ENCODE results near the gene LIN7A.

DNA sequence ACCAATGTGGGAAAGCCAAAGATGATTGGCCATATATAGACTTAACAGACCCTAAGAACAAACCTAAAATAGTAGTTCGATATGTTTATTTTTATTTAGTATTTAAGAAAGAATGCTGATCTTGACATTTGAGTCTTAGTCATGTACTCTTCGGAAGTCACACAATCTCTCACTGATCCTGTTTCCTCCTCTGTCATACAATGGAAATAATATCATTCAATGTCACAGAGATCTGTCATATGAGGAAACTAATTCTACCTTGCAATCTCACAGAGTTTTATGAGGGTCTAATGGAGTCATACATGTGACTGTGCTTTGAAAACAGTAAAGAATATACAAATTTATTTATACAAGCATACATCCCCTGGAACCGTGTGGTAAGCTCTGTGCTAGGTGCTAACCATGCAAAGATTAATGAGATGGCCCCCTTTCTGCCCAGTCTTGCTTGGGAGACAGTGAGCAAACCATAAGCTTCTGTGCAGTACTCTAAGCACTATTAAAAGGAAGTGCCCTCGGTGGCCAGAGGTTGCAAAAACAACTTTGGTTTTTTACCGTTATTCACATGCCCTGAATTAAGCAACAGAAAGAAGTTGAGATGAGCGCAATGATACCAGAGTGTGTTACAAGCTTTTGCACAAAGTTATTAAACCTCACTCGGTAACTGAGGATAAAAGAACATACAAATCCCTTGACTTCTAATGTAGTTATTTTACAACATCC, 1.7 kb upstream of the LIN7A start:
- TF ChIP-seq, protein P1, sequence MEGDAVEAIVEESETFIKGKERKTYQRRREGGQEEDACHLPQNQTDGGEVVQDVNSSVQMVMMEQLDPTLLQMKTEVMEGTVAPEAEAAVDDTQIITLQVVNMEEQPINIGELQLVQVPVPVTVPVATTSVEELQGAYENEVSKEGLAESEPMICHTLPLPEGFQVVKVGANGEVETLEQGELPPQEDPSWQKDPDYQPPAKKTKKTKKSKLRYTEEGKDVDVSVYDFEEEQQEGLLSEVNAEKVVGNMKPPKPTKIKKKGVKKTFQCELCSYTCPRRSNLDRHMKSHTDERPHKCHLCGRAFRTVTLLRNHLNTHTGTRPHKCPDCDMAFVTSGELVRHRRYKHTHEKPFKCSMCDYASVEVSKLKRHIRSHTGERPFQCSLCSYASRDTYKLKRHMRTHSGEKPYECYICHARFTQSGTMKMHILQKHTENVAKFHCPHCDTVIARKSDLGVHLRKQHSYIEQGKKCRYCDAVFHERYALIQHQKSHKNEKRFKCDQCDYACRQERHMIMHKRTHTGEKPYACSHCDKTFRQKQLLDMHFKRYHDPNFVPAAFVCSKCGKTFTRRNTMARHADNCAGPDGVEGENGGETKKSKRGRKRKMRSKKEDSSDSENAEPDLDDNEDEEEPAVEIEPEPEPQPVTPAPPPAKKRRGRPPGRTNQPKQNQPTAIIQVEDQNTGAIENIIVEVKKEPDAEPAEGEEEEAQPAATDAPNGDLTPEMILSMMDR (IDR thresholded peaks at IDR 0.05): no peak
- TF ChIP-seq POLR2A (IDR thresholded peaks at IDR 0.05): no peak

All from heart left ventricle (tissue), 13 donors.